Right lobe of liver (tissue), 6 donors: ENCODE measurements around the gene HOXA9. TPM values are rescaled to one million over a fixed set of nuclear protein-coding genes. Genes with fewer than 3 reads are reported as not detected.
A peak's percentile ranks its signal among the peaks of the same experiment; 100 is the strongest.

ENCODE experiments used
- ATAC-seq, 4 donors: fragments of 200-7000 bp; cut with Tn5 transposase; one replicate each; pipeline ENCODE4 v1.9.1; 2020; ENCODE audit warnings: mild to moderate bottlenecking in 4 of 4, moderate library complexity in 4 of 4
- DNase-seq, 3 donors: peaks; one replicate each; pipeline ENCODE4 v3.0.0-alpha.2; 2020
- H3K27ac ChIP-seq, 3 donors: fragments of 200-600 bp; one replicate each; pipeline ENCODE4 v1.8.0; 2022
- H3K27me3 ChIP-seq, 2 donors: fragments of 200-600 bp; one replicate each; pipeline ENCODE4 v1.8.0; 2022
- H3K36me3 ChIP-seq, 4 donors: fragments of 200-600 bp; sonication (generic) in 1 of 4; one replicate each; pipeline versions ENCODE4 v1.5.1 to v1.8.0; 2017 to 2022; ENCODE audit warnings: control low read depth in 1 of 4
- H3K4me1 ChIP-seq, 4 donors: fragments of 200-600 bp; sonication (generic) in 1 of 4; one replicate each; pipeline versions ENCODE4 v1.5.1 to v1.8.0; 2017 to 2022; ENCODE audit warnings: control low read depth in 1 of 4
- H3K4me3 ChIP-seq, 3 donors: fragments of 200-600 bp; one replicate each; pipeline ENCODE4 v1.8.0; 2022
- H3K9me3 ChIP-seq, 4 donors: fragments of 200-600 bp; sonication (generic) in 1 of 4; one replicate each; pipeline versions ENCODE4 v1.5.1 to v1.8.0; 2017 to 2022; ENCODE audit warnings: control low read depth in 1 of 4
- CTCF ChIP-seq, 4 donors: fragments of 200-600 bp in 3 of 4; fragments of 450-650 bp in 1 of 4; IDR thresholded peaks; one replicate each; pipeline versions ENCODE4 v1.5.1 to v1.8.0; 2016 to 2022; ENCODE audit warnings: antibody characterized with exemption in 4 of 4, mild to moderate bottlenecking in 2 of 4
- POLR2A ChIP-seq: fragments of 450-650 bp; IDR thresholded peaks from one replicate; pipeline ENCODE4 v1.6.1; 2017; ENCODE audit warnings: antibody characterized with exemption, mild to moderate bottlenecking
- whole genome bisulfite sequencing: methylation state at CpG from one replicate; pipeline ENCODE4 v1.1.6; 2018; ENCODE audit warnings: low coverage, low lambda C conversion rate; ENCODE audit not compliant: insufficient coverage; ENCODE audit errors: missing lambda C conversion rate; 5-methylcytosine and 5-hydroxymethylcytosine counted together
- intact Hi-C, 2 donors: fragments of 100-400 bp; cut with DNase I; formaldehyde crosslinking; loops; one replicate each; pipeline versions ENCODE4 v1.11.2 to v1.14.1; 2022
- total RNA-seq, 6 experiments: library from RNA; depleted of rRNA in 2 of 6; stranded (reverse); fragments of >200 nt in 2 of 6; fragmentation: NEBNext Ultra II Directional in 3 of 6; extraction: Animal tissue kit (Norgen Biotek cat#: 25700) in 3 of 6; gene quantifications; one replicate each; pipeline versions ENCODE4 v1.1.0 to v1.2.4, GENCODE V29; 2016 to 2023
- donor health status: DM: no; HTN: yes; CAD: no.
- donor health status: DM: no; HTN: no; CAD: no.
- donor health status: DM: no; HTN: no; CAD: no.
- donor health status: DM: no; HTN: yes; CAD: no.
- donor health status: DM: no; HTN: yes; CAD: no.

The HOXA9 gene
- total RNA-seq, 6 experiments from 2014 or later, result 0.09 TPM; not detected in 5

DNA sequence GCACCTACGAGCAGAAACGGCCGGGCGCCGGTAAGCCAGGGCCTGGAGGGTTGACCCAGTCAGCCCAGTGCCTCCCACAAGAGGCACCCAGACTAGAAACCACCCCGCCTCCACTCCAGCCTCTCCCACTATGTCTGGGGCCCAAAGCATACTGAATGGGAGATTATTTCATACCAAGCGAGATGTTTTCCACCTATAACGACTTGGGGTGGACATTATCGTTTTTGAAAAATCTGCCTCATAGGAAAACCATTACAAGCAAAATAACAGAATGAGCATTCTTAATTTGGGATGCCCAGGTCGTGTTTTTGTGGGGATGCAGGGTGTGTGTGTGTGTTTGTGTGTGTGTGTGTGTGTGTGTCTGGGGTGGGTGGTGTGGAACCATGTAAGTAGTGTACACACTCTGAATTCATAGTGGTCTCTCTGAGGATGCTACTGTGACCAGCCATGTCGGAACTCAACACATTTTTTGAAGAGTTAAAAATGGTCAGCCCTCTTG lies 19.4 kb downstream of the HOXA9 start:
- Histone ChIP-seq H3K4me3 (no peak overlapping the region), H3K27ac (no peak overlapping the region), H3K36me3 (no peaks in the 10 kb centered on the region), H3K4me1 (peaks cover 0 to under 1% (median under 1%) of the 10 kb centered on the region in 4 donors), H3K9me3 (no peaks in the 10 kb centered on the region), H3K27me3 (peaks cover 14 to 69% of the 10 kb centered on the region in 2 donors)
- intact Hi-C loops, result no loop called here
- ATAC-seq, result no peak
- TF ChIP-seq POLR2A, result no peak
- no peak for TF ChIP-seq CTCF (IDR thresholded peaks at IDR 0.05)
- 47% methylated on average over 4 of the region's 11 CpGs for WGBS
- no peak for DNase-seq

- TF ChIP-seq POLR2A, result no peak
- TF ChIP-seq CTCF (IDR thresholded peaks at IDR 0.05), result no peak
- no peaks in the 10 kb centered on the region for H3K36me3 ChIP-seq
- 25% methylated on average over 25 of the region's 47 CpGs for WGBS
- no peaks in the 10 kb centered on the region for H3K4me1 ChIP-seq
- H3K9me3 ChIP-seq, result no peaks in the 10 kb centered on the region
- ATAC-seq (no peak), DNase-seq (peak in 1 of 3 donors; percentile 45)
- H3K27me3 ChIP-seq, result peaks cover 14 to 74% of the 10 kb centered on the region in 2 donors
- no peak overlapping the region for H3K27ac ChIP-seq
- intact Hi-C loops, result no loop called here
- no peak overlapping the region for H3K4me3 ChIP-seq
Observed at GRCh38 chr7:27145165-27145913, 20.0 kb downstream of the HOXA9 start.

- no peak overlapping the region for H3K27ac ChIP-seq
- no peak for ATAC-seq
Observed at GRCh38 chr7:27144781-27145164, 20.6 kb downstream of the HOXA9 start.

GRCh38 chr7:27143950-27144780 lies 21.2 kb downstream of the HOXA9 start:
- intact Hi-C loops, result no loop called here
- Histone ChIP-seq H3K4me3 (no peak overlapping the region), H3K27me3 (peaks cover 12 to 81% of the 10 kb centered on the region in 2 donors), H3K27ac (no peak overlapping the region), H3K9me3 (no peaks in the 10 kb centered on the region), H3K36me3 (no peaks in the 10 kb centered on the region), H3K4me1 (no peaks in the 10 kb centered on the region)
- peak in 1 of 4 donors; percentile 49 for TF ChIP-seq CTCF (IDR thresholded peaks at IDR 0.05)
- no peak for TF ChIP-seq POLR2A
- ATAC-seq, result no peak
- WGBS, result 36% methylated on average over 32 of the region's 40 CpGs
- no peak for DNase-seq

More at GRCh38 chr7:27144781-27145164, 20.6 kb downstream of the HOXA9 start:
- Histone ChIP-seq H3K9me3 (no peaks in the 10 kb centered on the region), H3K4me1 (no peaks in the 10 kb centered on the region), H3K36me3 (no peaks in the 10 kb centered on the region), H3K4me3 (no peak overlapping the region), H3K27me3 (peaks cover 11 to 75% of the 10 kb centered on the region in 2 donors)
- TF ChIP-seq POLR2A (no peak), CTCF (IDR thresholded peaks at IDR 0.05) (no peak)
- WGBS, result 41% methylated on average over 3 of the region's 31 CpGs
- intact Hi-C loops, result no loop called here
- DNase-seq, result peak in 1 of 3 donors; percentile 55
